HG02840 (cell line): ENCODE data around the gene IRF1.

Experiments used
- ATAC-seq: cut with Tn5 transposase; IDR thresholded peaks from one replicate; pipeline ENCODE4 v1.9.1; 2021; ENCODE audit warnings: mild to moderate bottlenecking, moderate library complexity, moderate number of reproducible peaks; ENCODE audit not compliant: unreplicated experiment, low FRiP score

Gene IRF1

GRCh38 chr5:132463811-132464155 is 26.8 kb downstream of the IRF1 start:
- no peak for ATAC-seq

GRCh38 chr5:132462856-132463745 is 27.5 kb downstream of the IRF1 start:
- ATAC-seq: no peak

GRCh38 chr5:132462333-132462732 is 28.2 kb downstream of the IRF1 start:
- no peak for ATAC-seq

GRCh38 chr5:132461569-132462070 is 29.0 kb downstream of the IRF1 start:
- ATAC-seq: no peak

GRCh38 chr5:132460846-132461568 is 29.6 kb downstream of the IRF1 start:
- ATAC-seq: no peak

- ATAC-seq: no peak
Observed at GRCh38 chr5:132459983-132460838, 30.4 kb downstream of the IRF1 start.

GRCh38 chr5:132459031-132459982 is 31.3 kb downstream of the IRF1 start:
- no peak for ATAC-seq

- ATAC-seq: no peak
Observed at GRCh38 chr5:132458651-132459030, 31.9 kb downstream of the IRF1 start.

GRCh38 chr5:132458226-132458560 is 32.4 kb downstream of the IRF1 start:
- no peak for ATAC-seq

GRCh38 chr5:132457371-132458225 is 33.0 kb downstream of the IRF1 start:
- no peak for ATAC-seq

- ATAC-seq: no peak
Observed at GRCh38 chr5:132456987-132457361, 33.6 kb downstream of the IRF1 start.

- ATAC-seq: no peak
Observed at GRCh38 chr5:132456296-132456986, 34.1 kb downstream of the IRF1 start.

- ATAC-seq: no peak
Observed at GRCh38 chr5:132455614-132456115, 34.9 kb downstream of the IRF1 start.

GRCh38 chr5:132454361-132454760 is 36.2 kb downstream of the IRF1 start:
- no peak for ATAC-seq

GRCh38 chr5:132451387-132451786 is 39.2 kb downstream of the IRF1 start:
- ATAC-seq: no peak

GRCh38 chr5:132449060-132449459 is 41.5 kb downstream of the IRF1 start:
- ATAC-seq: no peak

- no peak for ATAC-seq
Observed at GRCh38 chr5:132447196-132447595, 43.4 kb downstream of the IRF1 start.

- no peak for ATAC-seq
Observed at GRCh38 chr5:132446621-132447020, 44.0 kb downstream of the IRF1 start.
